Measurements from ENCODE around the gene CRYGA.

CRYGA gene

DNA sequence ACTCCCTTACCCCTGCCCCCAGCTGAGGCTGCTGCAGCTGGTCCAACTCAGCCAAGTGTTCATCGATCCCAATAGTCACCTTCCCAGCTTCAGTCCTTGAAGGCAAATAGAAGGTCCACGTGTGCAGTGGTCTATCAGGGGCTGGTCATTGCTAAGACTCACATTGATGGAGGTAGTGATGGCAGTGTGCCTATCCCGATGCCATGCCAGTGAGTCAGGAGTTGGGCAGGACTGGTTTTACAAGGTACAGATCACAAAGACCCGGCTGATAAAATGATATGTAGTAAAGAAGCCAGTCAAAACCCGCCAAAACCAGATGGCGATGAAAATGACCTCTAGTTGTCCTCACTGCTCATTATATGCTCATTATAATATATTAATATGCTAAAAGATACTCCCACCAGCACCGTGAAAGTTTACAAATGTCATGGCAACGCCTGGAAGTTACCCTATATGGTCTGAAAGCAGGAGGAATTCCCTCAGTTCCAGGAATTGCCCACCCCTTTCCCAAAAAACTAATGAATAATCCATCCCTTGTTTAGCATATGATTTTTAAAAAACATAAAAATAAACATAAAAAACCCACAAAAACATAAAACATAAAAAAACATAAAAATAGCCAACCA is 29.3 kb upstream of the CRYGA start:
- peak; percentile 12 for DNase-seq (ENCODE audit: low spot score)
- CTCF ChIA-PET, result interaction anchor here (1.0 kb wide), 1 partner anchor 63 kb away, joined by 3 read pairs; no protein-coding TSS in a partner anchor
- POLR2A ChIA-PET (ENCODE audit: low non-redundant PET), result interaction anchor here (0.6 kb wide), 1 partner anchor 235 kb away, joined by 4 read pairs; no protein-coding TSS in a partner anchor
- TF ChIP-seq, protein P1, sequence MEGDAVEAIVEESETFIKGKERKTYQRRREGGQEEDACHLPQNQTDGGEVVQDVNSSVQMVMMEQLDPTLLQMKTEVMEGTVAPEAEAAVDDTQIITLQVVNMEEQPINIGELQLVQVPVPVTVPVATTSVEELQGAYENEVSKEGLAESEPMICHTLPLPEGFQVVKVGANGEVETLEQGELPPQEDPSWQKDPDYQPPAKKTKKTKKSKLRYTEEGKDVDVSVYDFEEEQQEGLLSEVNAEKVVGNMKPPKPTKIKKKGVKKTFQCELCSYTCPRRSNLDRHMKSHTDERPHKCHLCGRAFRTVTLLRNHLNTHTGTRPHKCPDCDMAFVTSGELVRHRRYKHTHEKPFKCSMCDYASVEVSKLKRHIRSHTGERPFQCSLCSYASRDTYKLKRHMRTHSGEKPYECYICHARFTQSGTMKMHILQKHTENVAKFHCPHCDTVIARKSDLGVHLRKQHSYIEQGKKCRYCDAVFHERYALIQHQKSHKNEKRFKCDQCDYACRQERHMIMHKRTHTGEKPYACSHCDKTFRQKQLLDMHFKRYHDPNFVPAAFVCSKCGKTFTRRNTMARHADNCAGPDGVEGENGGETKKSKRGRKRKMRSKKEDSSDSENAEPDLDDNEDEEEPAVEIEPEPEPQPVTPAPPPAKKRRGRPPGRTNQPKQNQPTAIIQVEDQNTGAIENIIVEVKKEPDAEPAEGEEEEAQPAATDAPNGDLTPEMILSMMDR (conservative IDR thresholded peaks at IDR 0.05; ENCODE audit: low read depth), result no peak
- H3K27ac ChIP-seq, result no peak overlapping the region

DNA sequence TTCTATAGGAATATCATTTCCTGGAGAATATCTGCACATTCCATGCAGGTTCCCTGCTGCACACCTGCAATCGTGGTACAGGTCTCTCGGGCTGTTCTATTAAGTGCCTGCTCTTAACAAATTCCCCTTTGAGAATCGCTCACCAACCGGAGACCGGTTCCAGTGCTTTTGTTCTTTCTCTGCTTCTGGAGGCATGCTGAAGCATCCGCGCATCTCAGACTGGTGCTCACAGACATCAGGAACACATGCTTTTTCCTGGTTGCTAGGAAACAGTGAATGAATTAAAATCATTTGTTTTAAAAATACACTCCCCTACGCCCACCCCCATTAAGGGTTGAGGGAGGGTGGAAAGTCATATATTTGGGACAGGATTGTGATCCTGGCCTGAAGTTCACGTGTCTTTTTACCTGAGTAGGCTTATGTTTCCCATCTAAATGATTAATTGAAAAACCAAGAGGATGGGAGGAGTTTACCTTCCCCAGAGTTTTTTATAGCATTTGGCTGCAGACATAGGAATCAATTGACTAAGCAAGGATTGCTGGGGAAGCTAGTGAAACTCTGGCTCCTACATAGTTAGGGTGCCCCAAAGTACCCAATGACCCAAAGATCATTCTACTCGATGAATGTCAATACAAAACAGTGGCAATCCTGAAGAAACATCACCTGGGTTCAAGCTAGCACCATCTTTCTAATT is 26.6 kb upstream of the CRYGA start, which contains the start of gene C2orf80:
TSS of gene C2orf80 (minus strand) at position 221 of the 694 bp plus-strand sequence. CDS start 3,044 bp downstream, outside the sequence.
- DNase-seq (ENCODE audit: low spot score), result no peak
- ChIA-PET POLR2A (ENCODE audit: low non-redundant PET) (no interaction called here), CTCF (interaction anchor here (1.2 kb wide), 1 partner anchor 12 kb away, joined by 3 read pairs; no protein-coding TSS in a partner anchor)
- TF ChIP-seq, protein P1 (conservative IDR thresholded peaks at IDR 0.05; ENCODE audit: low read depth), result no peak
- H3K27ac ChIP-seq, result no peak within 1 kb of the TSS

DNA sequence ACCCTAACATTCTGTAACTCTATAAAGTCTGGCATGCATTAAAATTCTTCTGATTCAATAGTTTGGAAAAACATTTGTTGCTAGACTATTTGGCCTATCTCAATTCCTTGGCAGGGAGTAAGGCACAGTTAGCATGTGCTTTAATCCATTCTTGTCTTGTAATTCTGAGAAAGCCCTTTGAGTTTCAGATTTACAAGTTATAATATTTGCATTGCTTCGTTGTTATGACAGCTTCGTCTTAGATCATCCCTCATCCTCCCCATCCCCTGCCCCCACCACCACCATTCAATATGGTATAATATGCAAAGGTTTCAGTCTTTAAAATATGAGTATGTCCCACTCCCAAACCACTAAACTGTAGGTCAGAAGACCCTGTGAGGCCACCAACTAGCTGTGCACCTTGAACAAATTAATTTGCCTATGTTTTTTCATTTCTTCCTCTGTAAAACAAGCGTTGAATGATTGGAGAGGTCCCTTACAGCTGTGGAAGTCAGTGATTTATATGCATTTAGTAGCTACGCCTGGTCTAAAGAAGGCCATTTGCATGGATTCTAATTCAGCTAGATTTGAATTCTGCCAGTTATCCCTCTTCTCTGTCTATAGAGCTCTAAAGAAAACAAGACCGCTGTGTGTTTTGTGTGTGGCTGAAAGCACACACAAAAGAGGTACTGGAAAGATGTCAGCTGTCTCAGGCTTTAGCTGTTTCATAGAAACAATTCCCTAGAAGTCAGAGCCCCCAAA is 25.9 kb upstream of the CRYGA start:
- H3K27ac ChIP-seq, result no peak overlapping the region
- TF ChIP-seq, protein P1 (conservative IDR thresholded peaks at IDR 0.05; ENCODE audit: low read depth), result no peak
- CTCF ChIA-PET, result no interaction called here
- no peak for DNase-seq (ENCODE audit: low spot score)
- POLR2A ChIA-PET (ENCODE audit: low non-redundant PET), result no interaction called here

DNA sequence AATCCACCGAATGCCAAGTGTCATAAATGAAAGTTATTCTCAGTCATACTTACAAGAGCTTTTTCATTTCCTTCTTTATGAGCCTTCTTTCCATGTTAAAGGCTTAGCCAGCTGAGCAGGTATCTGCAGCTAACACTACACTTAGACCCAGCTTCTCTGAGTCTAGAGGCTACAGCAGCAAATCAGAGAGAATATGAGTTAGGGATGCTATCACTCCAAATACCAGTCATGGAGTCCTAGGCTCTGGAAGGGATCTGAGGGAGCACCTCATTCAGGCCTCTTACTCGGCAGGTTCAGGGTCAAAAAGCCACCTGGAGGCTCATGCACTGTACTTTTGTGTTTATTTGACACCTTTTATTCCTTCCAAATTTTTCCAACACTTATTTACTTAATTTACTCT is 23.5 kb upstream of the CRYGA start:
- TF ChIP-seq, protein P1 (conservative IDR thresholded peaks at IDR 0.05; ENCODE audit: low read depth), result no peak
- CTCF ChIA-PET, result no interaction called here
- POLR2A ChIA-PET (ENCODE audit: low non-redundant PET), result interaction anchor here (0.6 kb wide), 1 partner anchor 429 kb away, joined by 7 read pairs; no protein-coding TSS in a partner anchor

DNA sequence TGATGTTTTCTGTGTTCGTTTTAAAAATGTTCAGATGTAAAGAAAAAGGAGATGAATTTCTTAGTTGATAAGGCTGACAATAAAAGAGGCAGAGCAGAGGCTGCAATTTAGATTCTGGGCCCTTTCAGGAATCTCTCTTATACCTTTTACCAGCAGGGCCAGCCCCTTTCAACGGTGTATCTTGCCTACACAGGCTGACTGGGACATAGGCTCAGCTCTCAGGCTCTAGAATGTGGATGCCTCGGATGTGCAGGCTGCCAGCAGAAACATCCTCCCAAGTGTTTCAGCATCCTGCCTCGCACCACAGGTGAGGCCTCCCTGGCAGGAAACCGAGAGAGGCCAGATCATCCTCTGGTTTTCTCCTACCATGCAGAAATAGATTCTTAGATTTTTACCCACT is 23.1 kb upstream of the CRYGA start:
- POLR2A ChIA-PET (ENCODE audit: low non-redundant PET), result interaction anchor here (0.6 kb wide), 1 partner anchor 428 kb away, joined by 7 read pairs; no protein-coding TSS in a partner anchor
- DNase-seq (ENCODE audit: low spot score), result no peak
- TF ChIP-seq, protein P1 (conservative IDR thresholded peaks at IDR 0.05; ENCODE audit: low read depth), result no peak
- no peak overlapping the region for H3K27ac ChIP-seq
- CTCF ChIA-PET, result no interaction called here

More for the DNA sequence above, 23.5 kb upstream of the CRYGA start:
- no peak for DNase-seq (ENCODE audit: low spot score)
- no peak overlapping the region for H3K27ac ChIP-seq
